DMS153 (cell line): ENCODE data around the gene NOX4.

Source experiments
- DNase-seq: peaks from one replicate; lab custom pipeline; 2025; lab: John Stamatoyannopoulos, UW

The NOX4 gene

DNA sequence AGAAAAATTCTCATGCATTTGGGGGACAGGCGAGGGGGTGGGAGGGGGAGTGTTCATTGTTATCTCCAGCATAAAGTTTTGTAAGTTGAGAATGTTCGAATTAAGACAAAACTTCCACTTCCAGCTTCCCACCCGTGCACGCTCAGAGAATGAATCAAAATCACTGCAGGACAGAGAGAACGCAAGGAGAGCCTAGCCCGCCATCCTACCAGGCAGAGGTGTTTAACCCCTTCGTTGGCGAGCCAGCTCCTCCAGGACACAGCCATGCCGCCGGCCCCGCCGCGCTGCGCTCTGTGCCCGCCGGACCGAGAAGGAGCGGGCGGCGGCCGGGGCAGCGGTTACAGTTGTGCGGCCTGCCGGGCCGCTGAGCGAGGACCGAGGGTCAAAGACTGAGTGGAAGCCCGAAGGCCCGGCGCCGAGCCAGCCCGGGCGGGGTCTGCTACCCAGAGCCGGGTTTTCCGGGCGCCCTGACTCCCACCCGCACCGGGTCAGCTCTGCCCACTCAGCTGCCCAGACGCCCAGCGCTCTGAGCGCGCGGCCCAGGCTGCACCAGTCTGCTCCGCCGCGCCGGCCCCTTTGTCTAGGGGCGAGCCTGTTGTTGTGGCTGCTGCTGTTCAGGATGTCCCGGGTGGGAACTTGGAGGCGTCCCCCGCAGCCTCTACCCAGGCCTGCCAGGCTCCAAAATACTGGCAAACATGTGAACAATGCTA is at the start of gene NOX4:
Gene NOX4 (minus strand): TSS at position 395 of the 710 bp plus-strand sequence. CDS start 129 bp downstream, at position 266.
- DNase-seq, result no peak

GRCh38 chr11:89540826-89541225 is 49.7 kb upstream of the NOX4 start:
- DNase-seq, result no peak

DNA sequence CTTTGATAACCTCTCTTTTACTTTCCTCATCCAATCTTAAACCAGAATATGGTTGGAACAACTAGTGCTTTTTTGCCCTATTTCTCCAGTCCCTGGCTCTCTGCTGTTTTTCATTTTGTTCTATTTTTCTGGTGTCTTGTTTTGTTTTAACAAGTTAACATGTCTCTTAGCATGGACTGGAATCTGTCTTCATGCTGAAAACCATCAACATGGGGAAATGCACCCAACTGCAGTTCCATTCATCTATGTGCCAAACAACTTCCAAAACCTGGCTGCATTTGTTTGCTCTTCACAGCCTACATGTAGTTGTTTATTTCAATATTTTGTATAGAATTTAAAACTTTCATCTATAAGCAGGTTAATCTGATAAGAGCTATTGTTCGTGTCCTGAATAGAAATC is 46.8 kb upstream of the NOX4 start:
- DNase-seq, result no peak

- no peak for DNase-seq
These were observed 45.8 kb upstream of the NOX4 start for GRCh38 chr11:89536926-89537325.

DNA sequence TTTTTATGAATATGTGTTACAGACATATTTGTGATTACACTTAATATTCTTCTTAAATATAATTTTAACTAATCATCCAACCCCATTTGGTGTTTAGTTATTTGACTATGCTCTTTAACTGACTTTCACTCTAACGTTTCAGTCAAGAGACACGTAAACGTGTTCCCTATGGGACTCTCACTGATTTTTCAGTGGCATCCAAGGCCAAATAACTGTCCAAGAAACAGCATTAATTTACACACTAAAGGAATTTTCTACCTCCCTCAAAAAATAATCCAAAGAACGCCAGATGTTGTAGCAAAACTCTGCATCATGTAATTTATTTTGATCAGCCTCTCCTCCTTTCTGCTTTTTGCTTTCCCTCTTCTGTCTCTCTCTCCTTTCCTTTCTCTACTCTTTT is 44.0 kb upstream of the NOX4 start:
- DNase-seq, result no peak

GRCh38 chr11:89529626-89530380 is 38.6 kb upstream of the NOX4 start:
- no peak for DNase-seq

- no peak for DNase-seq
These were observed 30.6 kb upstream of the NOX4 start for GRCh38 chr11:89521792-89522191.

DNA sequence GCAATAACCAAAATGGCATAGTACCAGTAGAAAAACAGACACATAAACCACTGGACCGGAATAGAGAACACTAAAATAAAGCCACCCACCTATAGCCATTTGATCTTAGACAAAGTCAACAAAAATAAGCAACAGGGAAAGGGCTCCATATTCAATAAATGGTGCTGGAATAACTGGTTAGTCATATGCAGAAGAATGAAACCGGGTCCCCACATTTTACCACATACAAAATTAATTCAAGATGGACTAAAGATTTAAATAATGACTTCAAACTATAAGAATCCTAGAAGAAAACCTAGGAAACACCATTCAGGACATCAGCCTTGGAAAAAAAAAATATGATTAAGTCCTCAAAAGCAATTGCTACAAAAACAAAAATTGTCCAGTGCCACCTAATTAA is 30.1 kb upstream of the NOX4 start:
- DNase-seq, result no peak

DNA sequence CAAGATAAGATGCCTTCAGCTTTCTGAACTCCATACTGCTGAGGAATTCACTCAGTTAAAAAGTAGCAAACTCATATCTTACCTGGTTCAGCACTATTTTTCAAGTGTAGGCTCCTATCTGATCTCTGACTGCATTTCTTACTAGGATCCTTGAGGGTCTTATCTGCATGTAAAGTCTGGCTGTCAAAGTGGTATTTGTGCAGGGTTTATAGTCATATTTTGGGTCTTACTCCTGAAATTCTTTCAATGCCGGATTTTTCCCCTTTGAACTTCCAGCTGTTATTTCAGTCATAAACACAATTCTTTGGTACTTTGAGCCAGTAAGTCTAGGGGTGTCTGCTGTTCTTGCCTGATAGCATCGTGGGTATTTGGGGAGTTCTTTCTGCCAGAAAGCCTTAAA is 25.3 kb upstream of the NOX4 start:
- no peak for DNase-seq

DNA sequence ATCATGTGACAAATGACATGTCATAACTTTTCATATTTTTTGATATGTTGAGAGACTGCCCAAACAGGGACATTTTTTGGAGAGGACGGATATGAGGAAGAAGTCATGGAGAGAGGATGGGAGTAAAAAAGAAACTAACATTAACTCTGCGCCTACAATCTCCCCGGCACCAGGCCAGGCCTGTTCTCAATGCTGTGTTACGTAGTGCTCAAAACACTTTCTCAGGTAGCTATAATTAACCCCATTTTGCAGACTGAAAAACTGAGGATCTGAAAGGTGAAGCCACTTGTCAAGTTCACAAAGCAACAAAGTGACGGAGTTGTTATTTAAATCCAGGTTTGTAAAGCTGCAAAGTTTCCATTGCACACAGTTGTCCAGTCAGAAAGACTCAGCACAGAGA is 17.4 kb upstream of the NOX4 start:
- DNase-seq, result no peak

- no peak for DNase-seq
These were observed 13.1 kb upstream of the NOX4 start for GRCh38 chr11:89504270-89504669.

GRCh38 chr11:89503422-89503821 is 12.2 kb upstream of the NOX4 start:
- no peak for DNase-seq

DNA sequence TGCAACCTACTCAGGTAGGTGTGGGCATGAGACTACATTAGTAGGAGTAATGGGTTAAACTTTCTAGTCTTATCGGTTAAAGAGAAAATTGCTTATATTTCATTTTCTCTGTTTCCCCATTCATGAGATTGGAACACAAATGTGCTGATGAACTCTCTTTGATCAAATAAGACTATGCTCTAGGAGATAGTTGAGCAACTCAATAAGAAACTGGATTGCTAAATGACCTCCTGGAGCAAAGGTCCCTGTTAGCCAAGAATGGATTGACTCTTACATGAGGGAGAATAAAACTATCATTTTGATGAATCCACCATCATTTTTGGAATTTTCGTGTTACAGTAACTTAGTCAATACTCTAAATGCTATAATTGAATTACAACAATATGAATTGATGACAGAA is 11.1 kb upstream of the NOX4 start:
- DNase-seq, result no peak

DNA sequence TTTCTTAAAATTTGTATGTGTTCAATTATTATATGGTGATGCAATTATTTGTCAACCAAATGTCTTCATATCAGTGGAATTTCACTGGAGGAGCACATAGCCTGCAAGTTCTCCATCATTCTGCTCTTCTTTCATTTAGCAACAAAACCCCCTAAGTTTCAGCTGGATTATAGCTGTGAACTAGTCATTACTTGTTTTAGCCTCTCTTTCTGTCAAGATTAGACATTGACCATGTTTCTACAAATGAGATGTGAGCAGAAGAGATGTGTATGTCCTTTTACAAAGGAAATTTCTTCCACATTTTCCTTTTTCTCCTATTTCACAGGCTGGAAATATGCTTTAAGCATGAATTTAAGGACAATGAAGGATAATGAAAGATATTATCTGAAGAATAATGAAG is 9.2 kb upstream of the NOX4 start:
- DNase-seq, result no peak

DNA sequence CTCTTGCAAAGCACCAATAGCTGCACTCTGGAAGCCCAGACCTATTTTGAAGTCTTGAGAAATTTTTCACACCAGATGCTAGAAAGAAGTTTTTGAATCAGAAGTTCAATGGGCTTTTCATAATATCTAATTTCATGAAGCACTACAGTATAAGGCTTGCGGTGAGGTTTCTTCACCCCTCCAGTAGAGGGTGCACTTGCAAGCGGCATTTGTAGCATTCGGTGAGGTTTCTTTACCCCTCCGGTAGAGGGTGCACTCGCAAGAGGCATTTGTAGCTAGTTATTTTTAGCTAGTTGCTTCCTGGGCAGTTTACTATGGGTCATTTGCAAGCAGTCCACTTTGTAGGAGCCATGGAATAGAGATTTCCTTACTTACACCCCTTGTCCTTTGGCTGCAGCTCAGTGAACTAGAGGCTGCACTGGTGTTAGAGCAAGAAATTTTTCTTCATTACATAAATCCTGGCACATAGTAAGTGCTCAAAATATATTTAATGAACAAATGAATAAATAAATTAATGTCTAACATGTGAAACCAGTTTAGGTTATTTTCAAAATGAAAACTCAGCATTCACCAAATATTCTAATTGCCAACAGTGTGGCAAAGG is 7.8 kb upstream of the NOX4 start:
- no peak for DNase-seq

DNA sequence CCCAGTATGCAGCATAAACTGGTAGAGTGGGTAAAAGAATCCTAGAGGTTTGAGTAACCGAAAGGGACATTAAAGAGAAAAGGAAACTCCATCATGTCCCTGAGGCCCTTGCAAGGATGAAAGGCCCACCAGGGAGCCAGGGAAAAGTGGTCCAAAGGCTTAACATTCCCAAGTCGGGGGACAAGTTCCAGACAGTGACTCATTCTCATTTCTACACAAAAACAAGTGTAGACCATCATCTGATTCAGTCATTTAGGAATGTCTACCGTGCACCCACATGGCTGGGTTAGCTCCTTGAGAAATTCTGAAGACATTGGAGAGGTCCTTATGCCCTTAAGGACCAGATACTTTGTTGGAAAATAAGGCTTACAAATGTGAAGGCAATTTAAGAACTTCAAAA is 4.8 kb upstream of the NOX4 start:
- DNase-seq, result no peak

GRCh38 chr11:89493431-89493830 is 2.3 kb upstream of the NOX4 start:
- DNase-seq, result no peak

DNA sequence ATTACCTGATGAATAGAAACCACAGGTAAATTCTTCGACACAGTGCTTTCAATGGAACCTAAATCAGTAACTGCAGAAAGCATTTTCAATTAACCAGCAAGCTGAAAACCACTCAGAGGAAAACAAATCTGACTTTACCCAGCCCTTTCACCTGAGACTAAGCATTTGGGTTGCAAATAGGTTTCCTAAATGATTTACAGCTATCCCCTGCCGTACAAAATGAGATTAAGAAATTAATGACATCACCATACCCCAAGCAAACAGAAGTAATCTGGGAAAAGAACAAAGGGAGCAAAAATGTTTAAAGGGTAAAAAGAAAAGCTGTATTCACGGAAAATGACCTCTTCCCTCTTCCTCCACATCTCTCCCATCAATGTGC is 584 bp downstream of the NOX4 start:
- DNase-seq, result no peak

GRCh38 chr11:89489930-89490329 is 1.2 kb downstream of the NOX4 start:
- no peak for DNase-seq

- DNase-seq, result no peak
These were observed 4.2 kb downstream of the NOX4 start for GRCh38 chr11:89487016-89487415.

DNA sequence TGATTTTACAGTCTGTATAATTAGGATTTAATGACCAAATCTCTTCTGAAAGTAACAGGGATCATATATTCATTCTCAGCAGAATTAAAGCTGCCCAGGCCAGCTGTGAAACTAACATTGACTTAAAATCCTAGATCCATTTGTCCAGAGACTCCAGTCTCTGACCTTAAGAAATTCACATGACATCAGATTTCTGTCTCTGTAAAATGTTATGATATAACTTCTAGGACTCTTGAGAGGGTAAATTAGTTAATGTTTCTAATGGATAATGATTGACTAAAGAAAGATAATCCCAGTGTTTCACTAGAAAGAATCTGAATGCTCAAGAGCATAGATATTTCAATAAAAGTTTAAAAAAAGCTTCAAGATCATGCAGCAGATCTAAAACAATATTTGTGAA is 6.3 kb downstream of the NOX4 start:
- no peak for DNase-seq

DNA sequence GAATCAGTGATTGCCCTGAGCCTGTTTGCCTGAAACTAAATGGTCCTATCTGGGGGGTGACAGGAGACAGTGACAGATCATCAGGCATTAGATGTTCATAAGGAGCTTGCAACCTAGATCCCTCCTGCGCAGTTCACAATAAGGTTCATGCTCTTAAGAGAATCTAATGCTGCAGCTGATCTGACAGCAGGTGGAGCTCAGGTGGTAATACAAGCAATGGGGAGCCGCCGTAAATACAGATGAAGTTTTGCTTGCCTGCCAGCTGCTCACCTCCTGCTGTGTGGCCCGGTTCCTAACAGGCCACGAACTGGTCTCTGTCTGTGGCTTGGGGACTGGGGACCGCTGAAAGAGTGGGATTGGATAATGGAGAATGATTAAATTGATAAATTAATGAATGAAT is 14.0 kb downstream of the NOX4 start:
- DNase-seq, result peak; percentile 39

- no peak for DNase-seq
These were observed 27.9 kb downstream of the NOX4 start for GRCh38 chr11:89463266-89463780.
